ENCODE results near the gene YAF2.

DNA sequence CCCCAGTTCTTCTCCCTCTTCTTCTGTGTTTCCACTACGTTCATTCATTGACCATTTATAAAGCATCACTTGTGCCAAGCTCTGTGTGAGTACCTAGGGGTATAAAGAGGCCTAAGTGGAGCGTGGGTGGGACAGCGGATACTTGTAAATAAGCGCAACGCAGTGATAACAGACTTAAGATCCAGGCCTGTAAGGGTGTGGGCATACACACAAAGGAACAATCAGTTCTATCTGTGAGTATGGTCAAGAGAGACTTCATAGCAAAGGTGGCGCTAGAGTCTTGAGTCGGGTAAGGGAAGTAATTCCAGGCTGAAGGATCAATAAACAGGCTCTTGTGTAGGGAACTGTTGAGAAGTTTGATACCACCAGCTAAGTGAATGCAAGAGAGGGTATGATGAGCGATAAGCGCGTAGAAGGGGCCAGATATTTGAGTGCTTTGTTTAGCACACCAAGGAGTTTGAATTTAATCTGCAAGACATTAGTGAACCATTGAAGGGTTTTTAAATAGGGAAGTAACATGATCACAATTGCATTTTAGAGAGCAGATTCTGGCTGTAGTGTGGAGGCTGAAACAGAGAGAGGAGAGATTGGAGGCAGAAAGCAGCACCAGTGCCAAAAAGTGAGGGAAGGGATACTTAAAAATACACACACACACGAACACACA is 92.4 kb downstream of the YAF2 start:
- TF ChIP-seq, protein P1, sequence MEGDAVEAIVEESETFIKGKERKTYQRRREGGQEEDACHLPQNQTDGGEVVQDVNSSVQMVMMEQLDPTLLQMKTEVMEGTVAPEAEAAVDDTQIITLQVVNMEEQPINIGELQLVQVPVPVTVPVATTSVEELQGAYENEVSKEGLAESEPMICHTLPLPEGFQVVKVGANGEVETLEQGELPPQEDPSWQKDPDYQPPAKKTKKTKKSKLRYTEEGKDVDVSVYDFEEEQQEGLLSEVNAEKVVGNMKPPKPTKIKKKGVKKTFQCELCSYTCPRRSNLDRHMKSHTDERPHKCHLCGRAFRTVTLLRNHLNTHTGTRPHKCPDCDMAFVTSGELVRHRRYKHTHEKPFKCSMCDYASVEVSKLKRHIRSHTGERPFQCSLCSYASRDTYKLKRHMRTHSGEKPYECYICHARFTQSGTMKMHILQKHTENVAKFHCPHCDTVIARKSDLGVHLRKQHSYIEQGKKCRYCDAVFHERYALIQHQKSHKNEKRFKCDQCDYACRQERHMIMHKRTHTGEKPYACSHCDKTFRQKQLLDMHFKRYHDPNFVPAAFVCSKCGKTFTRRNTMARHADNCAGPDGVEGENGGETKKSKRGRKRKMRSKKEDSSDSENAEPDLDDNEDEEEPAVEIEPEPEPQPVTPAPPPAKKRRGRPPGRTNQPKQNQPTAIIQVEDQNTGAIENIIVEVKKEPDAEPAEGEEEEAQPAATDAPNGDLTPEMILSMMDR (IDR thresholded peaks at IDR 0.05; ENCODE audit: poor library complexity) = peak; percentile 16
- TF ChIP-seq EZH2 (IDR thresholded peaks at IDR 0.05; ENCODE audit: borderline replicate concordance) = no peak
